CD4-positive, alpha-beta T cell treated with Interleukin-1 beta for 1 hour (primary cell): ENCODE results near the gene ARHGAP10.
A peak's percentile ranks its signal among the peaks of the same experiment; 100 is the strongest.

Experiments used
- DNase-seq, 2 donors: peaks; one replicate each; pipeline ENCODE4 v3.0.0-alpha.2; 2020 to 2022

The ARHGAP10 gene

GRCh38 chr4:147958489-147959065 is 226.7 kb downstream of the ARHGAP10 start:
- no peak for DNase-seq

DNA sequence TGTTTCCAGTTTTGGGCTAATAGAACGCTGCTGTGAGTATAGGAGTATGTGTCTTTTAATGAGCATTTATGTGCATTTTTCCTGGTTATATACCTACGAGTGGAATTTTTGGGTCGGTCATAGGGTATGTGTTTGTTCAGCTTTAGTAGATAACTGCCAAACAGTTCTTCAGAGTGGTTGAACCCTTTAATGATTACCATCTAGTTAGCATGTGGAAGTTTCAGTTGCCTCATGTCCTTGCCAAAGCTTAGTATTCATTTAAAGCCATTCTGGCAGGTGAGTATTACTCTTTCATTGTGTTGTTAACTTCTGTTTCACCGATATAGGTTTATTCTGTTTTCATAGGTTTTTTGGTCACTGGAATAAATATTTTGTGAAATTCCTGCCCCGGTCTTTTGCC is 229.1 kb downstream of the ARHGAP10 start:
- DNase-seq, result no peak

GRCh38 chr4:147963839-147964238 is 232.0 kb downstream of the ARHGAP10 start:
- DNase-seq, result no peak

DNA sequence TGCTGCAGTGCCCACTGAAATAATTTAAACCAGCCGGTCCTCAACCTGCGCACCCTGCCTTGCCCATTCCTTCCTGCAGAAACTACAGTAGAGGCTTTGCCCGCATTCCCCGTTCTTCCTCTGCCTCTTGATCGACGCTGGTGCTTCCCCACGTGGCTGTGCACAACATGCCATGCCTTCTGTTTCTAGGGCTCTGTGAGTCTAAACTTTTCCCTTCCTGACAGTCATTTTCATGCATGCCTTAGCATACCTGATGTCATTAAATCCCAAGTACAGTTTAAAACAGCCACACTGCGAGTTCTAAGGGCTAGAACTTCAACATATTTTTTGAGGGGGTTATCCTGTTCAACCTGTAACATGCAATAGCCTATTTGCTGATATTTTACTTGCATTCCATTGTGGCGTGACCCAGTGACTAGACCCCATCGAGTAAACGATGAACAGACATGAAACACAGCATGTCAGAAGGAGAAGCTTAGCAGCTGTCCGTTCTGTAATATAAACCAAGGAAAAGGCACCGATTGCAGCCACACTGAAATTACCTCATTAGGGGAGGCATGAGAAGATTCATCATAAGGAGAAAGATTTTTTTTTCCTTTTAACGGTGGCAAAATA is 232.5 kb downstream of the ARHGAP10 start:
- no peak for DNase-seq

- DNase-seq, result no peak
Observed at GRCh38 chr4:147965056-147965455, 233.2 kb downstream of the ARHGAP10 start.

GRCh38 chr4:147965873-147966272 is 234.0 kb downstream of the ARHGAP10 start:
- no peak for DNase-seq

GRCh38 chr4:147968641-147969040 is 236.8 kb downstream of the ARHGAP10 start:
- no peak for DNase-seq

DNA sequence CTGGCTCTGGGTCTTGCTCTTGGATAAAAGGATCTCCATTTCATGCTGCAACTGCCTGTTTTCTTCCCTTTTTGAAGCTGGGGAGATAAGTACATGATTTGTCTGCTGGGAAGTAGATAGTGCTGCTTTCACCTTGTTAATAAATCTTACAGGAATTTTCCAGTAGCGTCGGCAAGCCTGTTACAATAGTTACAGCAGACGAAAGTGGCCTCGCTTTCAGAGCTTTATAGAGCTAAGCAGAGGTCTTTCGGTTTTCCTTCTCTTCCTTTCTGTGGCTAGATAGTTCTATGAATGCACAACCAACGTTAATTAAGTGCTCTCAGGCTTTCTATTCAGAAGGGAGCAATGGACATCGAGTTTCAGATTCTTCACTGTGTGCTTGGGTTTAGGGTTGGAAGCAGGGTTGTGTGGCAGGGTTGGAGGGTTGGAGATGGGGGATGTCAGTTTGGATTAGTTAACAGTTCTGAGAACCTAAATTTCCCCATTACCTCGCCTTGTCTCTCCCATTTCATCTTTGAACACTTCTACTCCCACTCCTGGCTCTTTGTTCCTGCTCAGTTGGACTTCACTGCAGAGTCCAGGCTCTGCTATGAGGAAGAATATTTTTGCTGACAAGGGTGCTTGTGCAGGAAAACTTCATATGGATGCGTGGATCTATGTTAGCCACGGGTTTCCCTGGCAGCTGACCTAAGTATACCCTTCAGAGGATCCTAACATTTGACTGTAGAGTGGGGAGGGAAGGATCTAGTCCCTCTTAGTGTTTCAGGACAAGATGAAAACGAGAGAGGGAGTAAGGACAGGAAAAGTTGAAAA is 237.9 kb downstream of the ARHGAP10 start:
- DNase-seq, result no peak

DNA sequence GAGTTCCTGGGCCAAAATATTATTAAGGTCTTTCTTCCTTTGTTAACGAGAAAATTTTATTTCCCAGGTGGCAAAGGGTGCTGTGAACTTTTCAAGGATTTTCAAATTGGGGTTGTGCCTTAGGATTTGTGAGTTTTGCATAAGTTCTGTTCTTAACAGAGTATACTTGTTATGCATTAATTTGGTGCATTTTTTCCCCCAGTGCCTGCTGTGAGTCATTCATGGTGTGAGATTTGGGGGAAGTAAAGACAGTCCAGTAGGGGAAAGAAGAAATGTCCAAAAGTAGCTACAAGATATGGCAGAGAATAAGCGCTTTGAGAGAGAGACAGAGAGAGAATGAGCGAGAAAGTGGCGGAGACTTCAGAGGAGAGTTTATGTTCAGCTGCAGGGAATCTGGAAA is 239.2 kb downstream of the ARHGAP10 start:
- no peak for DNase-seq

GRCh38 chr4:147975325-147975724 is 243.4 kb downstream of the ARHGAP10 start:
- no peak for DNase-seq

- DNase-seq, result no peak
Observed at GRCh38 chr4:147975933-147976928, 244.3 kb downstream of the ARHGAP10 start.

DNA sequence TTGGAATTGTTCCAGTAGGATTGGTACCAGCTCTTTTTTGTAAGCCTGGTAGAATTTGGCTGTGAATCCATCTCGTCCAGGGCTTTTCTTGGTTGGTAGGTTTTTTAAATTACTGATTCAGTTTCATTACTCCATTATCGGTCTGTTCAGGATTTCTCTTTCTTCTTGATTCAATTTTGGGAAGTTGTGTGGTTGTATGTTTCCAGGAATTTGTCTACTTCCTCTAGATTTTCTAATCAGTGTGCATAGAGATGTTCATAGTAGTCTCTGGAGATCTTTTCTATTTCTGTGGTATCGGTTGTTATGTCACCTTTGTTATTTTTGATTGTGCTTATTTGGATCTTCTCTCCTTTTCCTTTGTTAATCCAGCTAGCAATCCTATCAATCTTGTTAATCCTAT is 248.7 kb downstream of the ARHGAP10 start:
- no peak for DNase-seq

- DNase-seq, result no peak
Observed at GRCh38 chr4:147981305-147981704, 249.4 kb downstream of the ARHGAP10 start.

DNA sequence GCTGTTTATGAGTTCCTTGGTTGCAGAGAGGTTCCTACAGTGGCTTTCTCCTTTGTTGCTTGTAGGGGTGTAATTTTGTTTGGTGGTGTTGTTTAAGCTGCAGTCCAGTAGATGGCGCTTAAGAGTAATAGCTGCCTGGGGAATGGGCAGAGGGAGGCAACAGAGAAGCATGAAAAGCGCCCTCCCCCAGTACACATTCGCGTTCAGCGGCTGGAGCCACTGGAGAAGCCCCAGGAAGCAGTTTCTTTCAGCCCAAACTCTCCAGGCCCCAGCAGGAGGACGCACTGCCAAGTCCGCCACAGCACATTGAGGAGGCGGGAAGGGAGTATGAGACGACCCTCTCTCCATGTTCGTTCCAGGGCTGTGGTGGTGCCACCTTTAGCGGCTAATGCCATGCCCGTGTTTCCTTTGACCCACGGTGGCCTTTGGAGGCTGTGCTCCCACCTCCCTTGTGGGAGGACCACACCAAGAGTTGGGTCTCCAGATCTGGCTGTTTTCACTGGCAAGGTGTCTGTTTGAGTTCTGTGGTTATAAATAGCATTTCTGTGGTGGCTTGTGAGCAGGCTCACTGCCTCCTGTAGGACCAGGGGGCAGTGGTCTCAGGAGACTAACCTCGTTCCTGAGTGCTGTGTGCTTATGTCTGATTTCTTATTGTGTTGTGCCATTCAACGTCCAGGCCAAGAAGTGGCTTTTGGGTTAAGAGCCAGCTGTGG is 252.3 kb downstream of the ARHGAP10 start:
- DNase-seq, result peak in 1 of 2 donors; percentile 32

DNA sequence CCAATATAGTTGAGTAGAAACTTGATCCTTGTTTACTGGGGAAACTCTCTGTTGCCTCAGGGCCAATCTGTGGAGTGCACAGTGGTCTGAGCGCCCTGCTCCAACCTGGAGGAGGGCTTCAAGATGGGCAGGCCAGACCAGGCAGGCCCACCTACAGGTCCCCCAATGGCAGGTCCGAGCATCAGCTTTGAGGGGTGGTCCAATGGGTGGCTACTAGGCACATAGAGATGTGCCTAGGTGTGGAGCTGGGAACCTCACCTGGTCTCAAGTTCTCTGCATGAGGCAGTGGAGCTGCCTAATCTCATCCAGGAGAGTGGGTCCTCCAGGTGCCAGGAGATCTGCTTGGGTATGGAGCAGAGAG is 252.9 kb downstream of the ARHGAP10 start:
- DNase-seq, result no peak

- DNase-seq, result no peak
Observed at GRCh38 chr4:147985376-147985775, 253.5 kb downstream of the ARHGAP10 start.

DNA sequence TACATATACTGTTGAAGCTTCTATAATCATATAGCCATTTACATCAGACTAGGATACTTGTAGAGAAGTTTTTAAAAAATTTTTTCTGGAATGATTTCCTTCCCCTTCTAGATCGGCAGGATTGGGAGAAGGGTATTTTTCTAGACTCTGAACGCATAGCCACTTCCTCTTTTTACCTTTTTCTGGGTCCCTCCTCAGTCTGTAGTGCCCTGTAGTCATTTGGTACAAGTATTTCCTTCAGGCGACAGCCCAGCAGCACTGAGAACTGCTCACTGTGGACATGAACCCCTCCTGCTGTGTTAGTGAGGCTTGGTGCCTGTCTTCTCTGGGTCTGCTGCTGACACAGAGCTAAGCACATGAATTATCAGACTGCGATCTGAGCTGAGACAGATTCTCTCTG is 255.4 kb downstream of the ARHGAP10 start:
- DNase-seq, result no peak

GRCh38 chr4:147991543-147992283 is 259.8 kb downstream of the ARHGAP10 start:
- no peak for DNase-seq

DNA sequence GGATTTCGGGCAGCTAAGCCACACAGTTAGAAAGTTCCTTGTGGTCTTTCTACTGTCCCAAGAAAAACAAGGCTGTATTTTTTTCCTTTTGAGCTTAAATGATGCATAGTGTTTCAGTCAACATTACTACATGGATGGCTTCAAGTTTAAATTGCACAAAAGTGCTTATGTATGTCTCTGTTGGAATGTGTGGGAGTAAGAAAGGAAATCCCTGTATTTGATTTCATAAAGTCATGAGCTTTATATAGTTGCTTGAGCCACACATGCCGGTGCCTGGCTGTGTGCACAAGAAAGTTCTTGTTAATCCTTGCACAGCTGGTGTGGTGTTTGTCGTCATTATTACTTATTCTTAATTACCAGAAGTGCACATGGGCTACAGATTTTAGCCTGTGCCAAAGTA is 262.2 kb downstream of the ARHGAP10 start:
- DNase-seq, result no peak

DNA sequence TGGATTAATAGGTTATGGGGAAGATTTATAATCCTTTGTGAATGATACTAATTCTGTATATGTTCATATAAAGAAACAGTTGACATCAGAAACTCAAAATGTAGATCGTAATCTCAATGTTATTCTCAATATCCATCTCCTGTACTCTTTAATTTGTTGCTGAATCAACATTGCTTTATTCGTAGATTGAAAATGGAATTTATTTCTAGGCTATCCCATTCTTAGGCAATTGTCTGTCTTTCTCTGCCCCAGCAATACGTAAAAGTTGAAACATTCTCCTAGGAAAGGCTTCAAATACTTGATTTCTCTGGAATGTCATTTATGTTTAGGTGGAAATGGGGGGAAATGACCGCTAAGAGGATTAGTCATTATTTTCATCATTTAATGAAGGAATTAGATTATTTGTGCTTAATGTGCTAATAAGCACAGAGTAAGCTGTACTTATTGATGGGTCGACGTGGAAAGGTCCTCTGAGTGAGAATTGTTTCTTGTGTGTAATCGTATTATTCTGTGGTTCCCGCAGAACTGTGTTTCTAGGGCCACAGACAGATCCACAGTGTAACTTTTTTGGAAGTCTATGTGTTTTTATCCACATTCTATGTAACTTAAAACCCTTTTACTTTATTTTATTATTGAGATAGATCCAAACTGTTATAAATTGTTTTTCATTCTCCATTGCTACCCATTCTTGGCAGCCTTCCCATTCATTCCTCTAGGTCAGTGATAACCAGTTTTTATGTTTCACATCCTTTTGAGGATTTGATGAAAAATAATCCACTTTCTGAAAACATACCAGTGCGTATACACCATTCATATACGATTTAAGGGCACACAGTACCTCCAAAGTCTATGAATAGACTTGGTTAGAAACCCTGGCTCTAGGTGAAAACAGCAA is 262.9 kb downstream of the ARHGAP10 start:
- DNase-seq, result no peak

DNA sequence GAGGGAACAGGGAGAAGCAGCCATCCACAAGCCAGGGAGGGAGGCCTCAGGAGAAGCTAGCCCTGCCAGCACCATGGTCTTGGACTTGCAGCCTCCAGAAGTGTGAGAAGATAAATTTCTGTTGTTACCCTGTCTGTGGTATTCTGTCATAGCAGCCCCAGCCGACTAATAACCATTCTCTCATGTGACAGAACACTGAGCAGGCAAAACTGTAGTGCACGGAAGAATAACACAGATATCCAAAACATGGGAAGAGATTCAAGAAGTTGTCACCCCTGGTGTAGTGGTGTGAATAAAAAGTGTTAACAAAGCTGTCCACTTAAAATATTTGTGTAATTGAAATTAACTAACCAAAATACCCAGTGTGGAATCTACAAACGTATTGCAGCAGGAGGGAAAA is 265.0 kb downstream of the ARHGAP10 start:
- no peak for DNase-seq
